Body of pancreas (tissue), 4 donors: ENCODE results near the gene ARCN1. TPM values are rescaled to one million over a fixed set of nuclear protein-coding genes. Genes with fewer than 3 reads are reported as not detected.

ENCODE experiments used
- ATAC-seq: fragments of 150-250 bp; one replicate; pipeline ENCODE4 v1.9.1; 2016
- DNase-seq, 4 donors: peaks; one replicate each; pipeline ENCODE4 v3.0.0-alpha.2; 2019
- H3K27ac ChIP-seq, 4 donors: fragments of 200-600 bp; sonication (generic); 1 replicate in 3 of 4; 2 replicates in 1 of 4; pipeline versions ENCODE4 v1.5.1 to v1.6.1; 2016 to 2019; ENCODE audit warnings: mild to moderate bottlenecking in 1 of 4, mixed read lengths in 1 of 4, moderate library complexity in 1 of 4
- H3K27me3 ChIP-seq, 2 donors: fragments of 200-600 bp; sonication (generic); one replicate each; pipeline ENCODE4 v1.6.0; 2016; ENCODE audit warnings: mild to moderate bottlenecking in 1 of 2
- H3K36me3 ChIP-seq, 2 donors: fragments of 200-600 bp; sonication (generic); replicated peaks in 1 of 2; 2 replicates each; pipeline ENCODE4 v1.5.1; 2016; ENCODE audit warnings: low read depth in 2 of 2; ENCODE audit not compliant: insufficient read depth in 1 of 2
- H3K4me1 ChIP-seq: fragments of 200-600 bp; sonication (generic); one replicate; pipeline ENCODE4 v1.6.0; 2016
- H3K4me3 ChIP-seq, 2 donors: fragments of 200-600 bp; sonication (generic); 1 replicate in 1 of 2; 2 replicates in 1 of 2; pipeline ENCODE4 v1.5.1; 2016 to 2019
- H3K9me3 ChIP-seq, 3 donors: fragments of 200-600 bp; sonication (generic); 1 replicate in 2 of 3; 2 replicates in 1 of 3; pipeline ENCODE4 v1.5.1; 2016
- POLR2A ChIP-seq, 3 donors: fragments of 450-650 bp; IDR thresholded peaks; one replicate each; pipeline ENCODE4 v1.6.1; 2016; ENCODE audit warnings: antibody characterized with exemption in 3 of 3, mild to moderate bottlenecking in 2 of 3
- WGBS, 2 donors: methylation state at CpG; one replicate each; pipeline ENCODE4 v1.1.5; 2017; 5-methylcytosine and 5-hydroxymethylcytosine counted together
- intact Hi-C: fragments of 100-400 bp; cut with DNase I; formaldehyde crosslinking; loops from one replicate; pipeline ENCODE4 v1.15.1; 2023
- total RNA-seq, 2 donors: library from RNA; depleted of rRNA; stranded (reverse); fragments of >200 nt; gene quantifications; one replicate each; pipeline ENCODE4 v1.1.0, GENCODE V29; 2016
- TF ChIP-seq, protein P1 (sequence below), 7 experiments: fragments of 450-650 bp in 4 of 7; fragments of 200-600 bp in 3 of 7; sonication (generic) in 3 of 7; IDR thresholded peaks; one replicate each; pipeline ENCODE4 v1.5.1; 2016 to 2019; ENCODE audit warnings: antibody characterized with exemption in 7 of 7

The ARCN1 gene
- total RNA-seq, 2 donors from 2014 or later, result 49.8 to 64.3 TPM

DNA sequence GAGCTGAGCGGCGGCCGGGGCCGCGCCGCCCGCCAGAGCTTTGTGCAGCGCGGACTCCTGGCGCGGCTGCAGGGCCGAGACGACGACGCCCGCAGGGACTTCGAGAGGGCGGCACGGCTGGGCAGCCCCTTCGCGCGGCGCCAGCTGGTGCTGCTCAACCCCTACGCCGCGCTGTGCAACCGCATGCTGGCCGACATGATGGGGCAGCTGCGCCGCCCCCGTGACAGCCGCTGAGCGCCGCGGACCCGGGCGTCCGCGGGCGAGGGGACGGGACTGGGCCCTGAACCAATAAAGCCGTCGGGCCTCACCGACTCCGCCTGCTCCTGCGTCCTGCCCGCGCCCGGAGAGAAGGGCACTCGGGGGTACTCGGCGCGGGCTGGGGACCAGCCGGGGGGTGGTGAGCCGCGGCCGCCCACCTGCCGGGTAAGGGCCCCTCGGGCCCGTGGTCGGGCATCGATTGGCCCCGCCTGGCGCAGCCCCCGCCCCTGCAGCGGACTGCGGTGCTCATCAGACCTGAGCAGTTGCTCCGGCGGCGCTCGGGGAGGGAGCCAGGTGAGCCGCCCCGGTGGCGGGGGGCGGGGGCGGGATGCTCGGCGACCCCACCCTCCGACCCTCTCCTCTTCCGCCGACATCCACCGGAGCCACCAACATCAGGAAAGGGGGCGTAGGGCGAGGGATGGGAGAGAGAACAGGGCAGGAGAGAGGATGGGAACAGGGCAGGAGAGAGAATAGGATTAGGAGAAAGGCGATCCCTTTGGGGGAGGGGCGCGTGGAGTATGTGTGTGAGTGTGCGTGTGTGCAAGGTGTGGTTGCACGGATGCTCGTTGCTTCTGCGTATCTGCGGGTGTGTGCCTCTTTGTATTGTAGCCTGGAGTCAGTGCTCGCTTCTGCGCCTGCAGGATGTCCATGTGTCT lies 41.3 kb upstream of the ARCN1 start, which contains the start of gene TMEM25:
TMEM25 (plus strand) TSS at position 510 of the 914 bp plus-strand sequence. CDS start 610 bp downstream, outside the sequence.
- H3K4me3 ChIP-seq, result peak within 1 kb of the TSS; percentile 80 to 91
- H3K36me3 ChIP-seq, result no peaks in the 10 kb centered on the region
- DNase-seq, result peak; percentile 65 to 82 (median 68)
- intact Hi-C loops, result no loop called here
- H3K27ac ChIP-seq, result peak within 1 kb of the TSS; percentile 52 to 81 (median 72)
- peak; percentile 81 for ATAC-seq
- TF ChIP-seq, protein P1, sequence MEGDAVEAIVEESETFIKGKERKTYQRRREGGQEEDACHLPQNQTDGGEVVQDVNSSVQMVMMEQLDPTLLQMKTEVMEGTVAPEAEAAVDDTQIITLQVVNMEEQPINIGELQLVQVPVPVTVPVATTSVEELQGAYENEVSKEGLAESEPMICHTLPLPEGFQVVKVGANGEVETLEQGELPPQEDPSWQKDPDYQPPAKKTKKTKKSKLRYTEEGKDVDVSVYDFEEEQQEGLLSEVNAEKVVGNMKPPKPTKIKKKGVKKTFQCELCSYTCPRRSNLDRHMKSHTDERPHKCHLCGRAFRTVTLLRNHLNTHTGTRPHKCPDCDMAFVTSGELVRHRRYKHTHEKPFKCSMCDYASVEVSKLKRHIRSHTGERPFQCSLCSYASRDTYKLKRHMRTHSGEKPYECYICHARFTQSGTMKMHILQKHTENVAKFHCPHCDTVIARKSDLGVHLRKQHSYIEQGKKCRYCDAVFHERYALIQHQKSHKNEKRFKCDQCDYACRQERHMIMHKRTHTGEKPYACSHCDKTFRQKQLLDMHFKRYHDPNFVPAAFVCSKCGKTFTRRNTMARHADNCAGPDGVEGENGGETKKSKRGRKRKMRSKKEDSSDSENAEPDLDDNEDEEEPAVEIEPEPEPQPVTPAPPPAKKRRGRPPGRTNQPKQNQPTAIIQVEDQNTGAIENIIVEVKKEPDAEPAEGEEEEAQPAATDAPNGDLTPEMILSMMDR (IDR thresholded peaks at IDR 0.05), result no peak
- peak; percentile 33 to 66 (median 54) for TF ChIP-seq POLR2A (IDR thresholded peaks at IDR 0.05)
- 1% methylated on average over 23 to 85 of the region's 94 CpGs for WGBS, 2 donors
- H3K27me3 ChIP-seq, result no peaks in the 10 kb centered on the region
- no peaks in the 10 kb centered on the region for H3K9me3 ChIP-seq
- H3K4me1 ChIP-seq, result peaks cover 35% of the 10 kb centered on the region

DNA sequence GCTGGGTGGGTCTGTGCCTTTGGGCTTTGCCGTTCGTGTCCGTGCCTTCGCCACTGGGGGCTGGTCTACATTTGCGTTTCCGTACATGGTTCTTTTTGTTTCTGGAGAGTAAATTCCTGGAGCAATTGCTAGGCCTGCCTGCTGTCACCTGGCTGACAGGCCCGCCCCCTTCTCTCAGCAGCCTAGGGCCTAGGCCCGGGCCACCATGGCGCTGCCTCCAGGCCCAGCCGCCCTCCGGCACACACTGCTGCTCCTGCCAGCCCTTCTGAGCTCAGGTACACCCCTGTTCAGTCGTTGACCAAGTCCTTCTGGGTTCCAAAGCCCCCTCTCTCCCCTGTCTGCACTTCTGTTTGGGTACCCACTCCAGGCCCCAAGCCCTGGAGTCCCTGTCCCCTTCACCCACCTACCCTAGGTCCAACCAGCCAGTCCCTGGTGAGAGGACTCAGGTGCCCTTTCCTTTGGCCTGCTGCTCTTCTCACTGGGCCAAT lies 40.6 kb upstream of the ARCN1 start:
- DNase-seq (no peak), ATAC-seq (no peak)
- Histone ChIP-seq H3K4me1 (peaks cover 35% of the 10 kb centered on the region), H3K9me3 (no peaks in the 10 kb centered on the region), H3K27me3 (no peaks in the 10 kb centered on the region), H3K4me3 (peak overlapping the region in 1 of 2 donors; percentile 91), H3K27ac (peak overlapping the region in 2 of 4 donors; percentile 1 to 80), H3K36me3 (no peaks in the 10 kb centered on the region)
- WGBS, 2 donors, result 4 to 9% methylated on average over 12 of the region's 12 CpGs
- intact Hi-C loops, result no loop called here
- TF ChIP-seq, protein P1 (IDR thresholded peaks at IDR 0.05), result no peak
- no peak for TF ChIP-seq POLR2A (IDR thresholded peaks at IDR 0.05)

DNA sequence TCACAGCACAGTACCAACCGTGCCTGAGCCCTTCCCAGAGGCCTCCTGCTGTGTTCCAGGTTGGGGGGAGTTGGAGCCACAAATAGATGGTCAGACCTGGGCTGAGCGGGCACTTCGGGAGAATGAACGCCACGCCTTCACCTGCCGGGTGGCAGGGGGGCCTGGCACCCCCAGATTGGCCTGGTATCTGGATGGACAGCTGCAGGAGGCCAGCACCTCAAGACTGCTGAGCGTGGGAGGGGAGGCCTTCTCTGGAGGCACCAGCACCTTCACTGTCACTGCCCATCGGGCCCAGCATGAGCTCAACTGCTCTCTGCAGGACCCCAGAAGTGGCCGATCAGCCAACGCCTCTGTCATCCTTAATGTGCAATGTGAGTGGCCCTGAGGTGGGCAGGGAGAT lies 40.1 kb upstream of the ARCN1 start:
- DNase-seq, result no peak
- Histone ChIP-seq H3K9me3 (no peaks in the 10 kb centered on the region), H3K36me3 (no peaks in the 10 kb centered on the region), H3K4me1 (peaks cover 31% of the 10 kb centered on the region), H3K27ac (peak overlapping the region in 1 of 4 donors; percentile 1), H3K27me3 (no peaks in the 10 kb centered on the region), H3K4me3 (no peak overlapping the region)
- TF ChIP-seq, protein P1 (IDR thresholded peaks at IDR 0.05), result no peak
- no peak for TF ChIP-seq POLR2A (IDR thresholded peaks at IDR 0.05)
- WGBS, 2 donors, result 61 to 64% methylated on average over 7 to 10 of the region's 10 CpGs
- intact Hi-C loops, result no loop called here
- ATAC-seq, result no peak

DNA sequence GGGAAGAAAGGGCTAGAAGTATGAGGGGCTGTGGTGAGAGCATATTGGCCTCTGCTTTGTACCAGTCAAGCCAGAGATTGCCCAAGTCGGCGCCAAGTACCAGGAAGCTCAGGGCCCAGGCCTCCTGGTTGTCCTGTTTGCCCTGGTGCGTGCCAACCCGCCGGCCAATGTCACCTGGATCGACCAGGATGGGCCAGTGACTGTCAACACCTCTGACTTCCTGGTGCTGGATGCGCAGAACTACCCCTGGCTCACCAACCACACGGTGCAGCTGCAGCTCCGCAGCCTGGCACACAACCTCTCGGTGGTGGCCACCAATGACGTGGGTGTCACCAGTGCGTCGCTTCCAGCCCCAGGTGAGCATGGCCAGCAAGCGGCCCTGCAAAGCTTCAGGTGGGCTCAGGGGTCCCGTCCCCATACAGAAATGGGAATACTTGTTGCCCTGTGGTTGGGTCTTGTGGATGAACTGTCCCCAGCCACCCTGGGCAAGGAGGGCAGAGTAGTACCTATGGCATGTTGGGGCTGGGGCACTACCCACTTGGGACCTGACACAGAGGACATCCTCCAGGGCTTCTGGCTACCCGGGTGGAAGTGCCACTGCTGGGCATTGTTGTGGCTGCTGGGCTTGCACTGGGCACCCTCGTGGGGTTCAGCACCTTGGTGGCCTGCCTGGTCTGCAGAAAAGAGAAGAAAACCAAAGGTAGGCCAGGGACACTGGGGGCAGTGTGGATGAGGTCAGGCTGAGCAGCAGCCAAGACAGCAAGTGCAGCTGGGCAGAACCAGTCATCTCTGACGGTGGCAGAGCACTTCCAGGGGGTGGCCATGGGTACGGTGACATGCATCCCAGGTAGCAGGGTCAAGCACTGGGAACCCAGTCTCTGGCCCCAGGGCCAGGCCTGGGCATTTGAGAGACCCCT lies 39.1 kb upstream of the ARCN1 start:
- intact Hi-C loops, result no loop called here
- DNase-seq, result no peak
- H3K27ac ChIP-seq, result no peak overlapping the region

More for the DNA sequence above, 39.1 kb upstream of the ARCN1 start:
- H3K9me3 ChIP-seq, result no peaks in the 10 kb centered on the region
- 87 to 89% methylated on average over 9 to 19 of the region's 19 CpGs for WGBS, 2 donors
- H3K27me3 ChIP-seq, result no peaks in the 10 kb centered on the region
- H3K4me3 ChIP-seq, result no peak overlapping the region
- no peak for ATAC-seq
- H3K36me3 ChIP-seq, result no peaks in the 10 kb centered on the region
- peaks cover 28% of the 10 kb centered on the region for H3K4me1 ChIP-seq
- TF ChIP-seq, protein P1 (IDR thresholded peaks at IDR 0.05), result no peak
- no peak for TF ChIP-seq POLR2A (IDR thresholded peaks at IDR 0.05)
